Measurements from ENCODE around the gene C6orf89.

DNA sequence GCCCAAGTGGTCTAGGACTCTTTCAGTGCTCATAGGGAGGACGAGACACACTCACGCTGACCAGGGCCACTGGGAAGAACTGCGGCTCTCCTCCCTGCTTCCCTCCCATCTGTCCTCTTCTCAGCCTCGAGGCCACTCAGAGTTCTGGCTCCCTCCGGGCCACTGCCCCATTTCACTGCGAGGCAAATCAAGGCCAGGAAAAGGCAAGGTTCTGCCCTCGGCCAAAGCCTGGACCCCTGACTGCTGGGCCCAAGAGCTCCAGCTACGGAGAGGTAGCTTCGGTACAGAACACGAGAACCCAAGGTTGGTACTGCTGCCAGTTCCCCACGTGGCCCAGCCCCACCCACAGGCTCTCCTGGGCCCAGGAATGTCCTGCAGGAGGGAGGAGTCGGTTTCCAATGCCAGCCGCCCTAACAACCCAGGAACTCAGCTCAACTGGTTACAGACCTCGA, 83.5 kb downstream of the C6orf89 start:
- TF ChIP-seq YY1 (IDR thresholded peaks at IDR 0.05; ENCODE audit: extremely low read depth, insufficient replicate concordance, low read depth, low read length) (no peak), EZH2phosphoT487 (IDR thresholded peaks at IDR 0.05; ENCODE audit: borderline replicate concordance) (no peak)

Data from HCT116 (cell line).